ENCODE results near the gene IQCK.

- no peak for TF ChIP-seq POLR2AphosphoS5 (IDR thresholded peaks at IDR 0.05; ENCODE audit: borderline replicate concordance, low read depth, low read length)
- no peak for TF ChIP-seq EZH2 (IDR thresholded peaks at IDR 0.05)
- no peak for TF ChIP-seq FOXP2 (optimal IDR thresholded peaks at IDR 0.05; ENCODE audit: control extremely low read depth, extremely low read length, insufficient read depth)
These were observed 157.8 kb downstream of the IQCK start for GRCh38 chr16:19875900-19876299.

All from SK-N-MC (cell line).